ENCODE measurements around the gene TSEN34. TPM values are rescaled to one million over a fixed set of nuclear protein-coding genes. Genes with fewer than 3 reads are reported as not detected.
"Not testable (repeated sequence)": the region's sequence is repeated elsewhere in the genome, so short reads cannot be mapped to it uniquely, and the experiment has no call there.

The TSEN34 gene
- total RNA-seq, 4 donors from 2014 or later: 36.1 to 49.3 (median 40.3) TPM

DNA sequence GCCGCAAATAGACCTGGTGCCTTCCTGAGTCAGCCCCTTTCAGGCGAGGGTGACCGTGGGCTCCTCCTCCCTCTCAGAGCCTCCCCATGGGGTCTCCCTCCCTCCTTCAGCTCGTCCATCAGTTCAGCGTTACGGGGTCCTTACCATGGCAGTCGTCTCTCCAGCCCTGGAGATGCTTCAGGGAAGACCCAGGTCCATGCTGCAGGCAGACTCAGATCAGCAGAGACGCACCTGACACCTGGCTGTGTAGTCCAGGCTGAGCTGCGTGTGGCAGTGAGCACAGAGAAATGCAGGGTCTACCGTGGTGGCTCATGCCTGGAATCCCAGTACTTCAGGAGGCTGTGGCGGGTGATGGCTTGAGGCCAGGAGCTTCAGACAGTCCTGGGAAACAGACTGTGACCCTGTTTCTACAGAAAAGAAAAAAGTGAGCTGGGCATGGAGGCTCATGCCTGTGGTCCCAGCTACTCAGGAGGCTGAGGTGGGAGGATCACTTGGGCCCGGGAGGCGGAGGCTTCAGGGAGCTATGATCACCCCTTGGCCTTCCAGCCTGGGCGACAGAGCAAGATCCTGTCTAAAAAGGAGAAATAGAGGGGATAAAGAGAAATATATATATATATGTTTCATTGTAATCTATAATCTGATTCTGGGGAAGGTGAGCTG is 32.3 kb downstream of the TSEN34 start:
- ATAC-seq (ENCODE audit: low FRiP score); DNase-seq (ENCODE audit: low spot score): not testable (repeated sequence)

DNA sequence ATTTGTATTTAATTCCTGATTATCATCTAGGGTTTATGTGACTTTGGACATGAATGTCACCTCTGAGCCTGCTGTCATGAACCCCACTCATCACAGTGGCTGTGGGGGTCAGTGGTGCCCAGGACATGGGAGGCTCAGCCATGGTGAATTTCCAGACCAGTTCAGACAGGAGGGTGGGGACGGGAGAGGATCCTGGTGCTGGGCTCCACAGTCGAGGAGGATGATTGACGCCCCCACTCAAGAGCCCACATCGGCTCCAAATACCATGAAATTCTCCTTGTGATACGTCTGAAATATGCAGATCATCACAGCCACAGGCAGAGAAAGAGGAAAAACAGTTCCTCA is 32.8 kb downstream of the TSEN34 start:
- not testable (repeated sequence) for DNase-seq (ENCODE audit: low spot score)
- peak; percentile 11 for ATAC-seq (ENCODE audit: low FRiP score)

DNA sequence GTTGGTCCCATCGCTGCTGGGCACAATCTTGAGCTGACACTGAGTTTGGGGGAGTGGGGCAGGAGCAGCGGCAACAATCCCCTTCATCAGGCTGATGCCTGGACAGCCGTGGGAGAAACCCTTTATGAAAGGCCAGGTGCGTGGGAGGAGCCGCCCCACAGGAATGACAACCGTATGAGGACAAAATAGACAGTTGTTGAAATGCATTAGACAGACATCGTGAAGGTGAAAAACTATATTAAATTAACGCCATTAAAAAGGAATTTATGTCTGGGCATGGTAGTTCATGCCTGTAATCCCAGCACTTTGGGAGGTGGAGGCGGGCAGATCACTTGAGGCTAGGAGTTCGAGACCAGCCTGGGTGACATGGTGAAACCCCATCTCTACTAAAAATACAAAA is 33.5 kb downstream of the TSEN34 start:
- ATAC-seq (ENCODE audit: low FRiP score); DNase-seq (ENCODE audit: low spot score): not testable (repeated sequence)

DNA sequence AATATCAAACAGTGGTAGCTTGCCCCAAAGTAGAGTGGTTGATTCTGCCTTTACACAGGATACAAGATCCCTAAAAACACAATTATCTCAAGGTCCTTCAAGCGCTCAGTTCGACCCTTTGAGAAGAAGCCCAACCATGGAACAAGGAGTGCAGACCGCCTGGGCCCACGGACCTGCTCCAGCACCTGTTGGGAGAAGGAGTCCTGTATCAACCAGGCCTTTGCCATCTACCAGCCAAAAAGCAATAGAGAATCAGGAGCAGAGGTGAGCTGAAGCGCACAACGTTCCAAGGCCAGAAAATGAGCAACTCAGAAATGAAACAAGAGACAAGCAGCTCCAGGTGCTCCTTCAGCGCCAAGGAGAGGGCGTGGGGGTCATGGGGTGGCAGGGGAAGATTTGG is 38.0 kb downstream of the TSEN34 start:
- ATAC-seq (ENCODE audit: low FRiP score) (no peak), DNase-seq (ENCODE audit: low spot score) (no peak)

DNA sequence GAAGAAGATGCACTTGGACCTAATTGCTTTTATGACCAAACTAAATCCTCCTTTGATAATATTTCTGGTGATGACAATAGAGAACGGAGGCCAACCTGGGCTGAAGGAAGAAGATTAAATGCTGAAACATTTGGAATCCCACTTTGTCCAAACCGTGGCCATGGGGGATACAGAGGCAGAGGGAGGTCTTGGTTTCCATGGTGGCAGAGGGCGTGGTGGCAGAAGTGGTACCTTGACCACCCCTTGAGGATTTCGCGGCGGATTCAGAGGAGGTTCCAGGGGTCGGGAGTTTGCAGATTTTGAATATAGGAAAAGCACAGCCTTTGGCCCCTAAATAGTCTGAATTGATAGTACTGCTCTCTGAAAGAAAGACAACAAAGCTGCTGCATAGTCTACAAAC is 38.9 kb downstream of the TSEN34 start:
- TF ChIP-seq, protein P1, sequence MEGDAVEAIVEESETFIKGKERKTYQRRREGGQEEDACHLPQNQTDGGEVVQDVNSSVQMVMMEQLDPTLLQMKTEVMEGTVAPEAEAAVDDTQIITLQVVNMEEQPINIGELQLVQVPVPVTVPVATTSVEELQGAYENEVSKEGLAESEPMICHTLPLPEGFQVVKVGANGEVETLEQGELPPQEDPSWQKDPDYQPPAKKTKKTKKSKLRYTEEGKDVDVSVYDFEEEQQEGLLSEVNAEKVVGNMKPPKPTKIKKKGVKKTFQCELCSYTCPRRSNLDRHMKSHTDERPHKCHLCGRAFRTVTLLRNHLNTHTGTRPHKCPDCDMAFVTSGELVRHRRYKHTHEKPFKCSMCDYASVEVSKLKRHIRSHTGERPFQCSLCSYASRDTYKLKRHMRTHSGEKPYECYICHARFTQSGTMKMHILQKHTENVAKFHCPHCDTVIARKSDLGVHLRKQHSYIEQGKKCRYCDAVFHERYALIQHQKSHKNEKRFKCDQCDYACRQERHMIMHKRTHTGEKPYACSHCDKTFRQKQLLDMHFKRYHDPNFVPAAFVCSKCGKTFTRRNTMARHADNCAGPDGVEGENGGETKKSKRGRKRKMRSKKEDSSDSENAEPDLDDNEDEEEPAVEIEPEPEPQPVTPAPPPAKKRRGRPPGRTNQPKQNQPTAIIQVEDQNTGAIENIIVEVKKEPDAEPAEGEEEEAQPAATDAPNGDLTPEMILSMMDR (IDR thresholded peaks at IDR 0.05): no peak
- ATAC-seq (ENCODE audit: low FRiP score): no peak
- no peak for DNase-seq (ENCODE audit: low spot score)

More for the DNA sequence above, 38.0 kb downstream of the TSEN34 start:
- TF ChIP-seq, protein P1 (IDR thresholded peaks at IDR 0.05): no peak

DNA sequence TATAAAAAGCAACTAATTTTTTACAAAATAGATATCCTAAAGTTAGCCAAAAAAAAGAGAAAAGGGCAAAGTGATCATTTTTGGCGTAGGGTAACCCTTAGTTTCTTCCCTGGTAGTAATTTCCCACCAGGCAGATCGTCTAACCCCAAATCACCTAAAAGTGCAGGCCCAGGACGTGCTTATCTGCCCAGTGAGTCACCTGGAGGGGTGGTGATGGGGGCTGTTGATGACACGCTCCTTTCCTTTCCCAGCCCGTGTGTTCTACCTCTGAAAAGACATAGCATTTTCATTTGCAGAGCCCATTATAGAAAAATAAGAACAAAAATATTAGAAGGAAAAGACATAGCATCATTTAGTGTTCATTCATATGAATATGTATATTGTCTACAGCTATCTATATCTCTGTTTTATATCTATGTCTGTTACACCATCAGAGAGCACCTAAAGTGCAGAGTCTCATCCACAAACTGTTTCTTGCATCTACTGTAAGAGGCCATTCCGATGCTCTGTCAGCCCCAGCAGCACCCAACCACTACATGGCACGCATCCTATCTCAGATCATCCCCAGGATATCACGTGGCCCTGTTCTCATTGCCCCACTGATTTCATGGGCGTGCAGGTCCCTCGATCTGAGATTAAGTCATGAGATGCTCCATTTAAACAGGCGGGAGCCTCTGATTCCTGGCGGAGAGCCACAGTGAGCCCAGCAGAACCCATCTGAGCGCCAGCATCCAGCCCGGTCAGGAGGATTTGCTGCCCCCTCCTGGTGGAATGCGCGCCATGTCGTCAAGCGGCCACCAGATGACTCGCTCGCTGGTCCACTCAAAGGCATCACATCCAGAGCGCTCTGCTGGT is 40.2 kb downstream of the TSEN34 start:
- TF ChIP-seq, protein P1 (IDR thresholded peaks at IDR 0.05): peak in 2 of 3 donors; percentile 33 to 55
- DNase-seq (ENCODE audit: low spot score) (peak; percentile 79), ATAC-seq (ENCODE audit: low FRiP score) (peak; percentile 81)

DNA sequence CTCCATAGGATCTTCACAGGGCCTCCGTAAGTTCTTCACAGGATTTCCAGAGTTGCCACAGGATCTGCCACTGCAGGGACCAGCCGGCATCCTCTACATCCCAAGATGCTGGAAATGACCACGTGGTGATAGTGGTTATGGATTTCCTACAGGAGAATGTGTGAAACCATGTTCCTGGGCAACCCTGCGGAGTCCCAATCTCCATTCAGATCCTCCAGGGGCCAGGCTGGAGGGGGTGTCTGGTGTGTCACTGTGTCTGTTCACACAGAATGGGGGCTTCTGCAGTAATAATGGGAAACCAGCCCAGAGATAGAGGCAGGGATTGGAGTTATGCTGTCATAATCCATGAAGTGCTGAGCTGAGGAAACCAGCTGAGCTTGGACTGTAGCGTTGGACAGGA is 42.8 kb downstream of the TSEN34 start:
- DNase-seq (ENCODE audit: low spot score) (no peak), ATAC-seq (ENCODE audit: low FRiP score) (no peak)
- TF ChIP-seq, protein P1 (IDR thresholded peaks at IDR 0.05): no peak

DNA sequence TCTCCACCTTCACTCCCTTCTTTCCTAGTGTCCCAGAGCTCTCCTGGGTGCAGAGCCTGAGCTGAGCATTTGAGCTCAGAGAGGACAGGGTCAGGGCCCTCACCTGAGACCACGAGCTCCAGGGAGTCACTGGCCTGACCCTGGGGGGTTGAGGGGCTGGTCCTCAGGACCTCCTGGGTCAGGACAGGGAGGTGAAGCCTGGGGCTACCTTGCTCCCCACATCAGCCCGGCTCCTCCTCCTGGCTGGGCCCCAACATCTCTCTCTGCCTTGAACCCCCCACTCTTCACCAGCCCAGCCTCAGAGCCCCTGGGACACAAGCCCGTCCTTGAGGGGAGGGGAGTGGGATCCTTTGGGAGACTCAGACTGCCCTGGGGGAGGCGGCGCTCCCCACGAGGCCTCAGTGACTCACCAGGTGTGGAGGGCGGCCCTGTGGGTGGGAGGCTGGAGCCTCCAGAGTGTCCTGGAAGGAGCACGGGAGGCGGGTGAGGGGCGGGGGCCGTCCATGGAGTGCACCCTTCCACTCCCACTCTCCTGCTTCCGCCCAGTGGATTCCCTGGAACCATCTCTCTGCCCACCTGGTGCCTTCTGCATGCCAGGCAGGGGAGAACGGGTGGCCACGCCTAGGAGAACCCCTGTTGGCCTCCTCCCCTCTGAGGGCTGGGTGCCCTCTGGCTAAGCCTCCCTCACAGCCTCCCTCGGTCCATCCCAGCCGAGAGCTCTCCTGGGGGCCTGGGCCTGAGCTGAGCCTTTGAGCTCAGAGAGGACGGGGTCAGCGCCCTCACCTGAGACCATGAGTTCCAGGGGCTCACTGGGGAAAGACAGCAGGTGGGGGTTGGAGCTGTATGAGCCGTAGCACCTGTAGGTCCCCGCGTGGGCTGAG is 48.6 kb downstream of the TSEN34 start:
- DNase-seq (ENCODE audit: low spot score): not testable (repeated sequence)
- ATAC-seq (ENCODE audit: low FRiP score): peak; percentile 52

DNA sequence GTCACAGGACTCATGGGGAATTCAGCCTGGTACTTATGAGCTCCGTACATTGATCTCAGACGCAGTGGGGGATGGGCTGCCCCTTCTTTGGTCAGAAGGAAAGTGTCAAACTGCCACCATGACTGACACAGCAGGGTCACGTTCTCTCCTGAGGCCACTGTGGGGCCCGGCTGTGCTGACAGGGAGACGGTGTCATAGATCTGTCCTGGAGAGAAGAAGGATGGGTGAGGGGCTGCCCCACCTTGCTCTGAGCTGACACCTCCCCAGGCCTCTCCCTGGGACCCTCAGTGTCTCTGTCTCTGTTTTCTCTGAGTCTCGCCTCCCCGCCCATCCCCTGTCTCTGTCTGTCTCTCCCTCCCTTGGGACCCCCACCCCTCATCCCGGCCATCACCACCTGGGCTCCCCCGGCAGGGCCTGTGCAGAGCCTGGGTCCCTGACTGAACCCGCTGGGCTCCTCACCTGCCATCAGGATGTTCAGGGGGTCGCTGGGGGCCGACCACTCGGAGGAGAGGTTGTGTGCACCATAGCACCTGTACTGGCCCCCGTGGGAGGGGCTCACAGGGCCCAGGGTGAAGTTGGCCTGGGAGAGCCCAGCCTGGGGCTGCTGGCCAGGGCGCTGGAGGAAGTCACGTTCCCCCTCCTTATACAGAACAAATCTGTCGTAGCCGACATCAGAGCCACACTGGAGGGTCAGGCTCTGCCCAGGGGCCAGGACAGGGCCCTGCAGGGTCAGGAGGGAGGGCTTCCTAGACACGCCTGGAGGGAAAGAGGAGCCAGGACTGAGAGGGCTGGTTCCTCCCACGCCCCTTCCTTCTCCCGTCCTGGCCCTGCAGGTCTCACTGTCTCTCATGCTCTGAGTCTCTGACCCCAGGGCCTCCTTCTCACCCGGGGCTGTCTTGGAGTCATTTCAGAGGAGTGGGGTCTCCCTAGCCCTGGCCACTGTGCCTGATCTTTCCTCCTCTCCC is 49.5 kb downstream of the TSEN34 start:
- DNase-seq (ENCODE audit: low spot score); ATAC-seq (ENCODE audit: low FRiP score): not testable (repeated sequence)

DNA sequence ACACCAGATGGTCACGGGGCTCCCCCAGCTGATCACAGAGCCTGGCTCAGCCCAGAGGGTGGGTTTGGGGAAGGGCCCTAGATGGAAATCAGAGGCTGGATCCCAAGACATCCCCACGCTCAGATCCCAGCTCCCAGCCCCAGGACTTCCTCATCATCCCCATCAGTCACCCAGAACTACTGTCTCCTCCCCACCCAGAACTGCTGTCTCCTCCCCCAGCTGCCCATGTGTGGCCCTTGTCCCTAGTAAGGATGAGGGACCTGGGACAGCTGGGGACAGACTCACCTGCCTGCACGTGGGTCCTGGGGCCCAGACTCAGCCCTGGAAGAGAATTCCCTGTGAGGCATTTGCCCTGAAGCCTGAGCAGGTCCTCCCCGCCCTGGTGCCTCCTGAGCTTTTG is 51.1 kb downstream of the TSEN34 start:
- not testable (repeated sequence) for ATAC-seq (ENCODE audit: low FRiP score); DNase-seq (ENCODE audit: low spot score)

DNA sequence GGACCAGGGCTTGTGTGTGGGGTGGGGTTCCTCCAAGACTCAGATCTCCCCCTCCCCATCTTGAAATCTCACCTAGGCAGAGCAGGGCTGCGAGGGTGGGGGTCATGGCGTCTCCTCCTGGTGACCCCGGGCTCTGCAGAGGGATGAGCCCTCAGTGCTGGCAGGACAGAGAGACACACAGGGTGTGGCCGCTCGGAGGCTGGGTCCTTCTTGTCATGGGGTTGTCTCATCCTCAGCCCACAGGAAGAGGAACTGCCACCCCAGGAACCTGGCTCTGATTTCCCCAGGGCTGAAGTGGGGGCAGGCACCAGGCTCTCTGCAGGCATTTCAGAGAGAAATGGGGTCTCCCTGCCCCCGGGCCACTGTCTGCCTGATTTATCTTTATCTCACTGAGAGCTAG is 51.5 kb downstream of the TSEN34 start, which contains the start of gene LILRA6:
Gene LILRA6 (minus strand): TSS at position 145 of the 400 bp plus-strand sequence.
- ATAC-seq (ENCODE audit: low FRiP score); DNase-seq (ENCODE audit: low spot score): not testable (repeated sequence)

DNA sequence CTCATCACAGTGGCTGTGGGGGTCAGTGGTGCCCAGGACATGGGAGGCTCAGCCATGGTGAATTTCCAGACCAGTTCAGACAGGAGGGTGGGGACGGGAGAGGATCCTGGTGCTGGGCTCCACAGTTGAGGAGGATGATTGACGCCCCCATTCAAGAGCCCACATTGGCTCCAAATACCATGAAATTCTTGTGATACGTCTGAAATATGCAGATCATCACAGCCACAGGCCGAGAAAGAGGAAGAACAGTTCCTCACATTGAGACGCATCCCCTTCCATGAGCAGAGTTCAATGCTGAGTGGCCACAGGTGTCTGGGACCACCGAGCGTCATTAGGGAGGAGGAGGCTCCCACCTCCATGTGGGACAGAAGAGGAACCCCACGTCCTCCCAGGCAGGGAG is 52.7 kb downstream of the TSEN34 start:
- ATAC-seq (ENCODE audit: low FRiP score); DNase-seq (ENCODE audit: low spot score): not testable (repeated sequence)

Measured in omental fat pad (tissue), 4 donors.